Neural cell (in vitro differentiated cells): Measurements from ENCODE around the gene MC1R. TPM values are rescaled to one million over a fixed set of nuclear protein-coding genes. Genes with fewer than 3 reads are reported as not detected.
A peak's percentile ranks its signal among the peaks of the same experiment; 100 is the strongest.

Experiments
- H2AFZ ChIP-seq: fragments of 200-600, 300-800 bp; sonication (generic), shearing (Covaris generic); 2 replicates; pipeline ENCODE4 v1.6.0; 2014; ENCODE audit warnings: low read depth, mild to moderate bottlenecking, antibody characterized with exemption, low read length, moderate library complexity
- H3F3A ChIP-seq: fragments of 200-600 bp; shearing (Covaris generic); 2 replicates; pipeline ENCODE4 v1.6.1; 2016; ENCODE audit warnings: mild to moderate bottlenecking, moderate library complexity, mixed read lengths, antibody characterized with exemption, low read length; ENCODE audit not compliant: insufficient read depth, poor library complexity, severe bottlenecking
- H3K27ac ChIP-seq: fragments of 200-600, 300-800 bp; sonication (generic), shearing (Covaris generic); 2 replicates; pipeline ENCODE4 v1.5.1; 2014; ENCODE audit warnings: mild to moderate bottlenecking, low read length, moderate library complexity
- H3K27me3 ChIP-seq: fragments of 300-800, 200-600 bp; sonication (generic), shearing (Covaris generic); 2 replicates; pipeline ENCODE4 v1.6.0; 2014; ENCODE audit warnings: mild to moderate bottlenecking, low read depth, low read length, moderate library complexity; ENCODE audit not compliant: insufficient read depth
- H3K36me3 ChIP-seq: fragments of 300-800, 200-600 bp; sonication (generic), shearing (Covaris generic); 2 replicates; pipeline ENCODE4 v1.5.1; 2014; ENCODE audit warnings: mild to moderate bottlenecking, antibody characterized with exemption, low read length, moderate library complexity; ENCODE audit not compliant: insufficient read depth
- H3K4me2 ChIP-seq: fragments of 300-800, 200-600 bp; sonication (generic), shearing (Covaris generic); 2 replicates; pipeline ENCODE4 v1.6.0; 2014; ENCODE audit warnings: mild to moderate bottlenecking, low read length
- H3K4me3 ChIP-seq: fragments of 300-800, 200-600 bp; sonication (generic), shearing (Covaris generic); 2 replicates; pipeline ENCODE4 v1.5.1; 2014; ENCODE audit warnings: mild to moderate bottlenecking, low read length, moderate library complexity
- H3K79me2 ChIP-seq: fragments of 200-600 bp; shearing (Covaris generic); replicated peaks from 2 replicates; pipeline ENCODE4 v1.6.0; 2014; ENCODE audit warnings: mild to moderate bottlenecking, low read length, moderate library complexity; ENCODE audit not compliant: insufficient read depth
- H3K9ac ChIP-seq: fragments of 300-800, 200-600 bp; sonication (generic), shearing (Covaris generic); 2 replicates; pipeline ENCODE4 v1.6.1; 2016; ENCODE audit warnings: mild to moderate bottlenecking, low read length, mixed read lengths
- H3K9me2 ChIP-seq: fragments of 200-600 bp; shearing (Covaris generic); 2 replicates; pipeline ENCODE4 v1.6.1; 2016; ENCODE audit warnings: mild to moderate bottlenecking, low read length, mixed read lengths; ENCODE audit not compliant: insufficient read depth
- H3K9me3 ChIP-seq: fragments of 200-600, 300-800 bp; sonication (generic), shearing (Covaris generic); 2 replicates; pipeline ENCODE4 v1.6.1; 2016; ENCODE audit warnings: mild to moderate bottlenecking, mixed run types, low read length, moderate library complexity, mixed read lengths
- H4K20me1 ChIP-seq: fragments of 200-600 bp; shearing (Covaris generic); 2 replicates; pipeline ENCODE4 v1.6.1; 2016; ENCODE audit warnings: mild to moderate bottlenecking, mixed run types; ENCODE audit not compliant: insufficient read depth
- EP300 ChIP-seq: fragments of 450-650 bp; conservative IDR thresholded peaks from 2 replicates; pipeline ENCODE4 v1.6.1; 2014; ENCODE audit warnings: antibody characterized with exemption, mild to moderate bottlenecking, moderate library complexity; ENCODE audit not compliant: poor library complexity, severe bottlenecking
- EZH2 ChIP-seq: fragments of 200-600, 300-800 bp; shearing (Covaris generic), sonication (generic); IDR thresholded peaks from 2 replicates; pipeline ENCODE4 v1.6.1; 2014; ENCODE audit warnings: antibody characterized with exemption, low read length, borderline replicate concordance, mild to moderate bottlenecking; ENCODE audit not compliant: insufficient read depth, poor library complexity, severe bottlenecking
- MXI1 ChIP-seq: fragments of 450-650 bp; conservative IDR thresholded peaks from 2 replicates; pipeline ENCODE4 v1.6.1; 2014; ENCODE audit warnings: antibody characterized with exemption, mild to moderate bottlenecking; ENCODE audit not compliant: poor library complexity, severe bottlenecking
- POLR2AphosphoS5 ChIP-seq: IDR thresholded peaks from 2 replicates; pipeline ENCODE4 v1.6.1; 2012
- RAD21 ChIP-seq: fragments of 450-650 bp; conservative IDR thresholded peaks from 2 replicates; pipeline ENCODE4 v1.6.1; 2014; ENCODE audit warnings: antibody characterized with exemption, mild to moderate bottlenecking, moderate library complexity
- REST ChIP-seq: IDR thresholded peaks from 2 replicates; pipeline ENCODE4 v1.6.1; 2012; ENCODE audit warnings: borderline replicate concordance
- SMC3 ChIP-seq: fragments of 450-650 bp; conservative IDR thresholded peaks from 2 replicates; pipeline ENCODE4 v1.6.1; 2014; ENCODE audit warnings: antibody characterized with exemption, mild to moderate bottlenecking, moderate library complexity; ENCODE audit not compliant: poor library complexity
- TAF1 ChIP-seq: IDR thresholded peaks from 2 replicates; pipeline ENCODE4 v1.6.1; 2012; ENCODE audit warnings: low read depth
- polyA plus RNA-seq: library from polyadenylated mRNA; depleted of rRNA; stranded (reverse); fragments of >200 nt; gene quantifications from 2 replicates; pipeline ENCODE4 v1.2.3, GENCODE V29; 2014
- TF ChIP-seq, protein P1 (sequence below): fragments of 450-650 bp; IDR thresholded peaks from 2 replicates; pipeline ENCODE4 v1.5.1; 2014; ENCODE audit warnings: antibody characterized with exemption, mild to moderate bottlenecking, moderate library complexity; ENCODE audit not compliant: poor library complexity, severe bottlenecking

Gene MC1R
- polyA plus RNA-seq, 1 donor from 2014 or later, result 21.3 TPM

DNA sequence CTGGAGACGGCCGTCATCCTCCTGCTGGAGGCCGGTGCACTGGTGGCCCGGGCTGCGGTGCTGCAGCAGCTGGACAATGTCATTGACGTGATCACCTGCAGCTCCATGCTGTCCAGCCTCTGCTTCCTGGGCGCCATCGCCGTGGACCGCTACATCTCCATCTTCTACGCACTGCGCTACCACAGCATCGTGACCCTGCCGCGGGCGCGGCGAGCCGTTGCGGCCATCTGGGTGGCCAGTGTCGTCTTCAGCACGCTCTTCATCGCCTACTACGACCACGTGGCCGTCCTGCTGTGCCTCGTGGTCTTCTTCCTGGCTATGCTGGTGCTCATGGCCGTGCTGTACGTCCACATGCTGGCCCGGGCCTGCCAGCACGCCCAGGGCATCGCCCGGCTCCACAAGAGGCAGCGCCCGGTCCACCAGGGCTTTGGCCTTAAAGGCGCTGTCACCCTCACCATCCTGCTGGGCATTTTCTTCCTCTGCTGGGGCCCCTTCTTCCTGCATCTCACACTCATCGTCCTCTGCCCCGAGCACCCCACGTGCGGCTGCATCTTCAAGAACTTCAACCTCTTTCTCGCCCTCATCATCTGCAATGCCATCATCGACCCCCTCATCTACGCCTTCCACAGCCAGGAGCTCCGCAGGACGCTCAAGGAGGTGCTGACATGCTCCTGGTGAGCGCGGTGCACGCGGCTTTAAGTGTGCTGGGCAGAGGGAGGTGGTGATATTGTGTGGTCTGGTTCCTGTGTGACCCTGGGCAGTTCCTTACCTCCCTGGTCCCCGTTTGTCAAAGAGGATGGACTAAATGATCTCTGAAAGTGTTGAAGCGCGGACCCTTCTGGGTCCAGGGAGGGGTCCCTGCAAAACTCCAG lies 1.1 kb downstream of the MC1R start:
- Histone ChIP-seq H3K4me3 (no peak overlapping the region), H3K4me2 (no peak overlapping the region), H2AFZ (no peak overlapping the region), H4K20me1 (peaks cover 3% of the 10 kb centered on the region), H3K9ac (no peak overlapping the region), H3K27me3 (no peaks in the 10 kb centered on the region), H3K9me2 (no peaks in the 10 kb centered on the region), H3K79me2 (peaks cover 48% of the 10 kb centered on the region), H3F3A (no peaks in the 10 kb centered on the region), H3K27ac (no peak overlapping the region), H3K36me3 (no peaks in the 10 kb centered on the region), H3K9me3 (no peaks in the 10 kb centered on the region)
- TF ChIP-seq POLR2AphosphoS5, result no peak
- TF ChIP-seq TAF1, result no peak
- TF ChIP-seq, protein P1, sequence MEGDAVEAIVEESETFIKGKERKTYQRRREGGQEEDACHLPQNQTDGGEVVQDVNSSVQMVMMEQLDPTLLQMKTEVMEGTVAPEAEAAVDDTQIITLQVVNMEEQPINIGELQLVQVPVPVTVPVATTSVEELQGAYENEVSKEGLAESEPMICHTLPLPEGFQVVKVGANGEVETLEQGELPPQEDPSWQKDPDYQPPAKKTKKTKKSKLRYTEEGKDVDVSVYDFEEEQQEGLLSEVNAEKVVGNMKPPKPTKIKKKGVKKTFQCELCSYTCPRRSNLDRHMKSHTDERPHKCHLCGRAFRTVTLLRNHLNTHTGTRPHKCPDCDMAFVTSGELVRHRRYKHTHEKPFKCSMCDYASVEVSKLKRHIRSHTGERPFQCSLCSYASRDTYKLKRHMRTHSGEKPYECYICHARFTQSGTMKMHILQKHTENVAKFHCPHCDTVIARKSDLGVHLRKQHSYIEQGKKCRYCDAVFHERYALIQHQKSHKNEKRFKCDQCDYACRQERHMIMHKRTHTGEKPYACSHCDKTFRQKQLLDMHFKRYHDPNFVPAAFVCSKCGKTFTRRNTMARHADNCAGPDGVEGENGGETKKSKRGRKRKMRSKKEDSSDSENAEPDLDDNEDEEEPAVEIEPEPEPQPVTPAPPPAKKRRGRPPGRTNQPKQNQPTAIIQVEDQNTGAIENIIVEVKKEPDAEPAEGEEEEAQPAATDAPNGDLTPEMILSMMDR, result no peak
- no peak for TF ChIP-seq SMC3
- no peak for TF ChIP-seq REST
- no peak for TF ChIP-seq MXI1
- no peak for TF ChIP-seq EZH2
- TF ChIP-seq RAD21, result no peak
- no peak for TF ChIP-seq EP300

DNA sequence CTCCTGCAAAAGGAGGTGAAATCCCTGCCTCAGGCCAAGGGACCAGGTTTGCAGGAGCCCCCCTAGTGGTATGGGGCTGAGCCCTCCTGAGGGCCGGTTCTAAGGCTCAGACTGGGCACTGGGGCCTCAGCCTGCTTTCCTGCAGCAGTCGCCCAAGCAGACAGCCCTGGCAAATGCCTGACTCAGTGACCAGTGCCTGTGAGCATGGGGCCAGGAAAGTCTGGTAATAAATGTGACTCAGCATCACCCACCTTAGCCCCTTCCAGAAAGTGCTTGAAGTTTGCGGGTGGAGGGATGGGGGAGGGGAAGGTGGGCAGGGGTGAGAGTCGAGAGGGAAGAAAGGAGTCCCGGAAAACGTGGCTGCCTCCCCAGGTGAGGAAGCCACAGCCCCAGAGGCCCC lies 2.1 kb downstream of the MC1R start:
- Histone ChIP-seq H2AFZ (no peak overlapping the region), H3K9me2 (no peaks in the 10 kb centered on the region), H3K27me3 (no peaks in the 10 kb centered on the region), H4K20me1 (peaks cover 12% of the 10 kb centered on the region), H3K36me3 (no peaks in the 10 kb centered on the region), H3K27ac (no peak overlapping the region), H3K4me3 (peak overlapping the region; percentile 93), H3K79me2 (peaks cover 57% of the 10 kb centered on the region), H3K9ac (peak overlapping the region; percentile 100), H3K9me3 (no peaks in the 10 kb centered on the region), H3F3A (peaks cover 5% of the 10 kb centered on the region), H3K4me2 (no peak overlapping the region)
- no peak for TF ChIP-seq RAD21
- TF ChIP-seq TAF1, result no peak
- TF ChIP-seq POLR2AphosphoS5, result no peak
